K562 (cell line): ENCODE measurements around the gene PLTP. TPM values are rescaled to one million over a fixed set of nuclear protein-coding genes. Genes with fewer than 3 reads are reported as not detected.
A peak's percentile ranks its signal among the peaks of the same experiment; 100 is the strongest.

Experiments
- ARNT ChIP-seq, 2 experiments: fragments of 450-650 bp; IDR thresholded peaks; 2 replicates each; pipeline ENCODE4 v1.6.1; 2016; ENCODE audit warnings: mild to moderate bottlenecking in 1 of 2
- CXXC5 ChIP-seq: fragments of 250-450 bp; sonication (Bioruptor Pico); IDR thresholded peaks from 2 replicates; pipeline ENCODE4 v1.8.0; 2022; ENCODE audit warnings: inconsistent platforms, mild to moderate bottlenecking, moderate library complexity
- FOXM1 ChIP-seq, 2 experiments: fragments of 450-650 bp in 1 of 2; sonication (generic) in 1 of 2; formaldehyde crosslinking in 1 of 2; IDR thresholded peaks; 2 replicates each; pipeline versions ENCODE4 v1.6.1 to v1.9.0; 2017 to 2022; ENCODE audit warnings: low read depth in 2 of 2, mild to moderate bottlenecking in 2 of 2, missing genetic modification reagents in 1 of 2, moderate library complexity in 1 of 2
- GTF2E2 ChIP-seq: fragments of 200-800 bp; sonication (Bioruptor generic); IDR thresholded peaks from 2 replicates; pipeline ENCODE4 v1.6.1; 2016; ENCODE audit warnings: missing genetic modification characterization, missing compliant biosample characterization
- HDAC3 ChIP-seq: fragments of 450-650 bp; IDR thresholded peaks from 2 replicates; pipeline ENCODE4 v1.6.1; 2018; ENCODE audit warnings: borderline replicate concordance, mild to moderate bottlenecking, moderate library complexity; ENCODE audit not compliant: partially characterized antibody
- HDAC6 ChIP-seq: IDR thresholded peaks from 2 replicates; pipeline ENCODE4 v1.6.1; 2012; ENCODE audit warnings: low read depth, mild to moderate bottlenecking, control low read depth, inconsistent platforms, low read length, moderate library complexity
- KAT8 ChIP-seq: fragments of 450-650 bp; IDR thresholded peaks from 2 replicates; pipeline ENCODE4 v1.6.1; 2016; ENCODE audit warnings: low read depth, mild to moderate bottlenecking
- L3MBTL2 ChIP-seq: fragments of 450-650 bp; IDR thresholded peaks from 2 replicates; pipeline ENCODE4 v1.6.1; 2016; ENCODE audit warnings: mild to moderate bottlenecking, moderate library complexity
- MXI1 ChIP-seq: IDR thresholded peaks from 2 replicates; pipeline ENCODE4 v1.6.1; 2011; ENCODE audit warnings: low read depth, mild to moderate bottlenecking, improper control_type of control experiment, low read length
- NCOA2 ChIP-seq, 2 experiments: fragments of 450-650 bp; IDR thresholded peaks; 2 replicates each; pipeline ENCODE4 v1.6.1; 2018; ENCODE audit warnings: mild to moderate bottlenecking in 2 of 2, moderate library complexity in 1 of 2; ENCODE audit not compliant: partially characterized antibody in 2 of 2
- PCBP1 ChIP-seq: fragments of 200-400 bp; formaldehyde crosslinking; IDR thresholded peaks from 2 replicates; pipeline ENCODE4 v1.6.1; 2018; ENCODE audit warnings: mild to moderate bottlenecking, low read depth, low read length; ENCODE audit not compliant: poor library complexity, severe bottlenecking
- POLR2G ChIP-seq: fragments of 200-400 bp; formaldehyde crosslinking; IDR thresholded peaks from 2 replicates; pipeline ENCODE4 v1.6.1; 2017; ENCODE audit warnings: low read depth, mild to moderate bottlenecking, antibody characterized with exemption, low read length, moderate library complexity
- PRPF4 ChIP-seq: fragments of 200-400 bp; formaldehyde crosslinking; IDR thresholded peaks from one replicate; pipeline ENCODE4 v1.6.1; 2017; ENCODE audit warnings: low read length, low read depth, mild to moderate bottlenecking; ENCODE audit not compliant: insufficient read depth, poor library complexity, severe bottlenecking
- RB1 ChIP-seq: fragments of 450-650 bp; IDR thresholded peaks from 2 replicates; pipeline ENCODE4 v1.6.1; 2017; ENCODE audit warnings: low read depth, mild to moderate bottlenecking
- RBM34 ChIP-seq: fragments of 200-400 bp; formaldehyde crosslinking; IDR thresholded peaks from 2 replicates; pipeline ENCODE4 v1.6.1; 2018; ENCODE audit warnings: low read length, borderline replicate concordance; ENCODE audit not compliant: insufficient read depth
- SMAD4 ChIP-seq: fragments of 250-450 bp; sonication (Bioruptor Pico); conservative IDR thresholded peaks from 2 replicates; pipeline ENCODE4 v1.8.0; 2021; ENCODE audit warnings: inconsistent platforms, mild to moderate bottlenecking, moderate library complexity
- TRIM25 ChIP-seq: fragments of 450-650 bp; IDR thresholded peaks from 2 replicates; pipeline ENCODE4 v1.7.0; 2016; ENCODE audit warnings: borderline replicate concordance
- USF1 ChIP-seq: sonication (generic); formaldehyde crosslinking; IDR thresholded peaks from 2 replicates; pipeline ENCODE4 v1.9.0; 2022; ENCODE audit warnings: mild to moderate bottlenecking, missing genetic modification reagents
- ZBTB8A ChIP-seq: fragments of 450-650 bp; IDR thresholded peaks from 2 replicates; pipeline ENCODE4 v1.6.1; 2018; ENCODE audit warnings: mild to moderate bottlenecking, moderate library complexity; ENCODE audit not compliant: partially characterized antibody
- ZNF133 ChIP-seq: fragments of 250-450 bp; sonication (Bioruptor Pico); IDR thresholded peaks from 2 replicates; pipeline ENCODE4 v1.4.0; 2020; ENCODE audit warnings: mild to moderate bottlenecking
- ZNF140 ChIP-seq: fragments of 250-450 bp; sonication (Bioruptor Pico); IDR thresholded peaks from 2 replicates; pipeline ENCODE4 v1.8.0; 2021; ENCODE audit warnings: moderate library complexity, mild to moderate bottlenecking, inconsistent platforms
- ZNF354B ChIP-seq: fragments of 250-450 bp; sonication (Bioruptor Pico); IDR thresholded peaks from 2 replicates; pipeline ENCODE4 v1.4.0; 2020
- ZNF699 ChIP-seq: fragments of 250-450 bp; sonication (Bioruptor Pico); IDR thresholded peaks from 2 replicates; pipeline ENCODE4 v1.8.0; 2021; ENCODE audit warnings: mild to moderate bottlenecking, moderate library complexity; ENCODE audit not compliant: insufficient replicate concordance
- ZNF707 ChIP-seq: fragments of 250-450 bp; sonication (Bioruptor Pico); conservative IDR thresholded peaks from 2 replicates; pipeline ENCODE4 v1.8.0; 2022; ENCODE audit warnings: inconsistent platforms, mild to moderate bottlenecking, moderate library complexity
- polyA plus RNA-seq, 8 experiments: library from polyadenylated mRNA; depleted of rRNA in 4 of 8; stranded (reverse) in 5 of 8; unstranded in 3 of 8; fragments of >200 nt; fragmentation: Nextera tagmentation in 2 of 8; fragmentation: Illumina TruSeq in 1 of 8; extraction: Ambion mirVana in 2 of 8; extraction: Trizol in 1 of 8; gene quantifications; 2 replicates each; pipeline versions ENCODE4 v1.2.1 to v1.2.3, GENCODE V29; 2011 to 2014; ENCODE audit warnings: inconsistent platforms in 1 of 8, missing spikeins in 1 of 8
- total RNA-seq, 7 experiments: library from RNA; depleted of rRNA in 6 of 7; stranded (reverse); fragments of >200 nt in 6 of 7; fragmentation: Illumina TruSeq in 2 of 7; extraction: Trizol in 2 of 7; gene quantifications; 2 replicates each; pipeline versions ENCODE4 v1.2.1 to v1.2.3, GENCODE V29; 2011 to 2021; ENCODE audit warnings: low replicate concordance in 1 of 7
- TF ChIP-seq, protein P1 (sequence below): fragments of 250-450 bp; sonication (Bioruptor Pico); IDR thresholded peaks from 2 replicates; pipeline ENCODE4 v1.8.0; 2021; ENCODE audit warnings: borderline replicate concordance, mild to moderate bottlenecking, moderate library complexity; ENCODE audit not compliant: poor library complexity, severe bottlenecking

The PLTP gene
- total and polyA plus RNA-seq, 9 of the 15 experiments (the other 6 are each of a cell fraction or from before 2014, with no cell fraction given): 2.8 to 29.3 (median 17.6) TPM

- TF ChIP-seq USF1 (CRISPR knock-in tag): peak; percentile 100
- TF ChIP-seq ZNF133 (CRISPR knock-in tag): no peak
- TF ChIP-seq CXXC5: peak; percentile 76
- no peak for TF ChIP-seq TRIM25
- no peak for TF ChIP-seq HDAC6
- TF ChIP-seq RBM34: no peak
- TF ChIP-seq PRPF4: no peak
- TF ChIP-seq ZNF140 (CRISPR knock-in tag): no peak
- TF ChIP-seq, protein P1, sequence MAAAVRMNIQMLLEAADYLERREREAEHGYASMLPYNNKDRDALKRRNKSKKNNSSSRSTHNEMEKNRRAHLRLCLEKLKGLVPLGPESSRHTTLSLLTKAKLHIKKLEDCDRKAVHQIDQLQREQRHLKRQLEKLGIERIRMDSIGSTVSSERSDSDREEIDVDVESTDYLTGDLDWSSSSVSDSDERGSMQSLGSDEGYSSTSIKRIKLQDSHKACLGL (CRISPR knock-in tag): no peak
- TF ChIP-seq POLR2G: peak; percentile 94
- peak; percentile 36; the same call in 1 of the 2 replicates for TF ChIP-seq MXI1
- TF ChIP-seq FOXM1 (IDR thresholded peaks at IDR 0.05; ENCODE audit: low read depth): no peak
- TF ChIP-seq FOXM1 (CRISPR knock-in tag; IDR thresholded peaks at IDR 0.05; ENCODE audit: low read depth): no peak
- no peak for TF ChIP-seq ARNT (IDR thresholded peaks at IDR 0.05)
- no peak for TF ChIP-seq ZNF354B (CRISPR knock-in tag)
- peak; percentile 92 for TF ChIP-seq L3MBTL2
- no peak for TF ChIP-seq NCOA2 (IDR thresholded peaks at IDR 0.05; ENCODE audit: partially characterized antibody in 2 of 2)
- TF ChIP-seq ZNF707 (CRISPR knock-in tag): no peak
- TF ChIP-seq PCBP1: no peak
- peak; percentile 77; the same call in 1 of the 2 replicates for TF ChIP-seq KAT8
- TF ChIP-seq GTF2E2 (tag): peak; percentile 65; the same call in 1 of the 2 replicates
- TF ChIP-seq ZNF699 (CRISPR knock-in tag): no peak
- peak; percentile 88 for TF ChIP-seq RB1
- no peak for TF ChIP-seq ZBTB8A
- no peak for TF ChIP-seq HDAC3
- 0 out of 2 replicates have a peak, but pooled peaks have one; percentile 36 for TF ChIP-seq SMAD4 (CRISPR knock-in tag)
Measured at GRCh38 chr20:45890985-45891983, 20.7 kb downstream of the PLTP start, which contains the start of the genes CTSA and NEURL2 (continued).
